Loucy (cell line): ENCODE measurements around the gene SCFD2.
"Not testable (repeated sequence)": the region's sequence is repeated elsewhere in the genome, so short reads cannot be mapped to it uniquely, and the experiment has no call there.

Experiments
- EZH2phosphoT487 ChIP-seq: fragments of 200-600 bp; IDR thresholded peaks from 2 replicates; pipeline ENCODE4 v1.6.1; 2018; ENCODE audit warnings: antibody characterized with exemption, mild to moderate bottlenecking, moderate library complexity, borderline replicate concordance
- TF ChIP-seq, protein P1 (sequence below): fragments of 200-600 bp; sonication (generic); conservative IDR thresholded peaks from 2 replicates; pipeline ENCODE4 v1.5.1; 2014; ENCODE audit warnings: mild to moderate bottlenecking, antibody characterized with exemption, low read length

DNA sequence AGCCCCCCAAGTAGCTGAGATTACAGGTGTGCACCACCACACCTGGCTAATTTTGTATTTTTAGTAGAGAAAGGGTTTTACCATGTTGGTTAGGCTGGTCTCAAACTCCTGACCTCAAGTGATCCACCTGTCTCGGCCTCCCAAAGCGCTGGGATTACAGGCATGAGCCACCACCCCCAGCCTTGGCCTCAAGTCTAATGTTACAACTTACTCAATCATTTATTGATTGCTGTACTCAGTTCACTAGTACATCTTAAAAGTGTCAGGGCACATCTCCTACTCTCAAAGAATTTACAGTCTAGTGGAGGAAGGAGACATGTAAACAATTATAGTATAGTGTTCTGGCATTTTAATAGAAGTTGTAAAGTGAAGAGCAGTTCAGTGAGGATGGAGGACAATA is 19.5 kb downstream of the SCFD2 start:
- TF ChIP-seq, protein P1, sequence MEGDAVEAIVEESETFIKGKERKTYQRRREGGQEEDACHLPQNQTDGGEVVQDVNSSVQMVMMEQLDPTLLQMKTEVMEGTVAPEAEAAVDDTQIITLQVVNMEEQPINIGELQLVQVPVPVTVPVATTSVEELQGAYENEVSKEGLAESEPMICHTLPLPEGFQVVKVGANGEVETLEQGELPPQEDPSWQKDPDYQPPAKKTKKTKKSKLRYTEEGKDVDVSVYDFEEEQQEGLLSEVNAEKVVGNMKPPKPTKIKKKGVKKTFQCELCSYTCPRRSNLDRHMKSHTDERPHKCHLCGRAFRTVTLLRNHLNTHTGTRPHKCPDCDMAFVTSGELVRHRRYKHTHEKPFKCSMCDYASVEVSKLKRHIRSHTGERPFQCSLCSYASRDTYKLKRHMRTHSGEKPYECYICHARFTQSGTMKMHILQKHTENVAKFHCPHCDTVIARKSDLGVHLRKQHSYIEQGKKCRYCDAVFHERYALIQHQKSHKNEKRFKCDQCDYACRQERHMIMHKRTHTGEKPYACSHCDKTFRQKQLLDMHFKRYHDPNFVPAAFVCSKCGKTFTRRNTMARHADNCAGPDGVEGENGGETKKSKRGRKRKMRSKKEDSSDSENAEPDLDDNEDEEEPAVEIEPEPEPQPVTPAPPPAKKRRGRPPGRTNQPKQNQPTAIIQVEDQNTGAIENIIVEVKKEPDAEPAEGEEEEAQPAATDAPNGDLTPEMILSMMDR, result not testable (repeated sequence)
- not testable (repeated sequence) for TF ChIP-seq EZH2phosphoT487
